H9 (cell line): ENCODE results near the gene AP5M1. TPM values are rescaled to one million over a fixed set of nuclear protein-coding genes. Genes with fewer than 3 reads are reported as not detected.

Experiments
- DNase-seq: peaks from one replicate; pipeline ENCODE4 v3.0.0-alpha.2; 2017
- H2AFZ ChIP-seq: one replicate; pipeline ENCODE4 v1.6.1; 2013; ENCODE audit warnings: mild to moderate bottlenecking, low read length, control low read depth, moderate library complexity
- H2AK5ac ChIP-seq: 2 replicates; pipeline ENCODE4 v1.6.1; 2013; ENCODE audit warnings: low read length, control low read depth, mixed read lengths; ENCODE audit not compliant: insufficient read length
- H2BK120ac ChIP-seq: one replicate; pipeline ENCODE4 v1.6.1; 2013; ENCODE audit warnings: low read depth, mild to moderate bottlenecking, low read length, control low read depth, inconsistent platforms; ENCODE audit not compliant: poor library complexity, severe bottlenecking
- H2BK12ac ChIP-seq: 2 replicates; pipeline ENCODE4 v1.6.1; 2013; ENCODE audit warnings: low read length, control low read depth, mixed read lengths, low read depth; ENCODE audit not compliant: insufficient read length
- H2BK15ac ChIP-seq: 2 replicates; pipeline ENCODE4 v1.6.1; 2013; ENCODE audit warnings: low read depth, low read length, control low read depth
- H2BK20ac ChIP-seq: one replicate; pipeline ENCODE4 v1.6.1; 2013; ENCODE audit warnings: low read depth, mild to moderate bottlenecking, low read length, control low read depth, inconsistent platforms; ENCODE audit not compliant: poor library complexity, severe bottlenecking
- H2BK5ac ChIP-seq: 2 replicates; pipeline ENCODE4 v1.6.1; 2013; ENCODE audit warnings: low read length, control low read depth, mixed read lengths; ENCODE audit not compliant: insufficient read length
- H3K14ac ChIP-seq: 2 replicates; pipeline ENCODE4 v1.6.1; 2013; ENCODE audit warnings: low read length, control low read depth; ENCODE audit not compliant: insufficient read depth
- H3K18ac ChIP-seq: 2 replicates; pipeline ENCODE4 v1.6.1; 2013; ENCODE audit warnings: low read depth, mild to moderate bottlenecking, mixed read lengths, low read length, control low read depth; ENCODE audit not compliant: insufficient read length
- H3K23ac ChIP-seq: 2 replicates; pipeline ENCODE4 v1.6.1; 2013; ENCODE audit warnings: low read length, control low read depth, mixed read lengths, low read depth; ENCODE audit not compliant: insufficient read length
- H3K23me2 ChIP-seq: 2 replicates; pipeline ENCODE4 v1.6.1; 2013; ENCODE audit warnings: low read depth, mild to moderate bottlenecking, mixed read lengths, low read length, control low read depth; ENCODE audit not compliant: insufficient read length, poor library complexity, severe bottlenecking
- H3K27ac ChIP-seq: 2 replicates; pipeline ENCODE4 v1.5.1; 2013; ENCODE audit warnings: low read length, control low read depth, mixed read lengths, low read depth; ENCODE audit not compliant: insufficient read length
- H3K27me3 ChIP-seq: 2 replicates; pipeline ENCODE4 v1.6.1; 2013; ENCODE audit warnings: low read length, control low read depth, inconsistent platforms; ENCODE audit not compliant: insufficient read depth
- H3K4ac ChIP-seq: 2 replicates; pipeline ENCODE4 v1.6.1; 2013; ENCODE audit warnings: low read depth, mild to moderate bottlenecking, control low read depth, inconsistent platforms, low read length, moderate library complexity
- H3K4me1 ChIP-seq: 2 replicates; pipeline ENCODE4 v1.6.1; 2013; ENCODE audit warnings: low read length, control low read depth, inconsistent platforms; ENCODE audit not compliant: insufficient read depth
- H3K4me2 ChIP-seq: 2 replicates; pipeline ENCODE4 v1.6.1; 2013; ENCODE audit warnings: low read length, control low read depth, mixed read lengths; ENCODE audit not compliant: insufficient read length, insufficient read depth
- H3K56ac ChIP-seq: 2 replicates; pipeline ENCODE4 v1.6.1; 2013; ENCODE audit warnings: low read depth, mild to moderate bottlenecking, mixed read lengths, low read length, control low read depth; ENCODE audit not compliant: insufficient read length
- H3K79me1 ChIP-seq: 2 replicates; pipeline ENCODE4 v1.6.1; 2013; ENCODE audit warnings: low read depth, mild to moderate bottlenecking, moderate library complexity, low read length, control low read depth, inconsistent platforms; ENCODE audit not compliant: insufficient read depth, poor library complexity, severe bottlenecking
- H3K79me2 ChIP-seq: 2 replicates; pipeline ENCODE4 v1.6.1; 2013; ENCODE audit warnings: low read length, control low read depth, inconsistent platforms; ENCODE audit not compliant: insufficient read depth
- H3K9ac ChIP-seq: 2 replicates; pipeline ENCODE4 v1.6.1; 2013; ENCODE audit warnings: low read length, control low read depth, mixed read lengths; ENCODE audit not compliant: insufficient read length; ENCODE audit errors: extremely low read depth
- H3K9me3 ChIP-seq: one replicate; pipeline ENCODE4 v1.6.1; 2013; ENCODE audit warnings: low read depth, low read length, inconsistent platforms; ENCODE audit not compliant: control insufficient read depth
- H3T11ph ChIP-seq: one replicate; pipeline ENCODE4 v1.6.1; 2013; ENCODE audit warnings: mild to moderate bottlenecking, low read length, control low read depth, inconsistent platforms
- H4K20me1 ChIP-seq: one replicate; pipeline ENCODE4 v1.6.1; 2013; ENCODE audit not compliant: control insufficient read depth, insufficient read length, insufficient read depth
- H4K5ac ChIP-seq: 2 replicates; pipeline ENCODE4 v1.6.1; 2013; ENCODE audit warnings: low read depth, mild to moderate bottlenecking, mixed read lengths, low read length, control low read depth; ENCODE audit not compliant: insufficient read length
- H4K8ac ChIP-seq: replicated peaks from 2 replicates; pipeline ENCODE4 v1.6.1; 2013; ENCODE audit warnings: low read length, control low read depth, mixed read lengths, low read depth; ENCODE audit not compliant: insufficient read length
- H4K91ac ChIP-seq: 2 replicates; pipeline ENCODE4 v1.6.1; 2013; ENCODE audit warnings: low read depth, mild to moderate bottlenecking, moderate library complexity, mixed read lengths, low read length, control low read depth; ENCODE audit not compliant: insufficient read length
- H3K27ac Mint-ChIP-seq, 3 experiments: 2 replicates in 2 of 3; 3 replicates in 1 of 3; pipeline ENCODE4 v1.8.0; 2020 to 2021; ENCODE audit warnings: mixed read lengths in 3 of 3, mild to moderate bottlenecking in 1 of 3, moderate library complexity in 1 of 3
- H3K27me3 Mint-ChIP-seq: 2 replicates; pipeline ENCODE4 v1.8.0; 2021; ENCODE audit warnings: low read depth, mild to moderate bottlenecking, moderate library complexity, mixed read lengths
- H3K36me3 Mint-ChIP-seq, 3 experiments: 2 replicates in 2 of 3; 3 replicates in 1 of 3; pipeline ENCODE4 v1.8.0; 2020 to 2021; ENCODE audit warnings: low read depth in 3 of 3, mixed read lengths in 3 of 3; ENCODE audit not compliant: insufficient read depth in 1 of 3
- H3K4me1 Mint-ChIP-seq, 2 experiments: 2 replicates each; pipeline ENCODE4 v1.8.0; 2020; ENCODE audit warnings: mixed read lengths in 2 of 2
- H3K4me3 Mint-ChIP-seq, 2 experiments: 2 replicates in 1 of 2; 3 replicates in 1 of 2; pipeline ENCODE4 v1.8.0; 2020 to 2021; ENCODE audit warnings: mild to moderate bottlenecking in 2 of 2, mixed read lengths in 2 of 2, moderate library complexity in 1 of 2
- H3K9me3 Mint-ChIP-seq, 2 experiments: 2 replicates in 1 of 2; 3 replicates in 1 of 2; pipeline ENCODE4 v1.8.0; 2020; ENCODE audit warnings: mild to moderate bottlenecking in 2 of 2, mixed read lengths in 2 of 2, moderate library complexity in 1 of 2
- CTCF ChIP-seq: fragments of 200-600 bp; sonication (generic); conservative IDR thresholded peaks from 3 replicates; pipeline ENCODE4 v1.8.0; 2021; ENCODE audit warnings: antibody characterized with exemption, mild to moderate bottlenecking
- WGBS: extraction: QIAGEN DNeasy Blood & Tissue Kit; methylation state at CpG from one replicate; pipeline ENCODE4 v1.1.7; 2013; ENCODE audit warnings: missing lambda C conversion rate, low lambda C conversion rate, mixed read lengths; ENCODE audit not compliant: insufficient read length; ENCODE audit errors: extremely low coverage; 5-methylcytosine and 5-hydroxymethylcytosine counted together
- total RNA-seq: library from RNA; stranded (reverse); gene quantifications from 2 replicates; pipeline ENCODE4 v1.2.1, GENCODE V29; 2021

Gene AP5M1
- total RNA-seq, 1 experiment from 2014 or later, result 42.6 TPM

GRCh38 chr14:57295239-57295638 lies 26.5 kb downstream of the AP5M1 start:
- H2BK12ac ChIP-seq, result no peak overlapping the region
- H2BK15ac ChIP-seq, result no peak overlapping the region
- Mint-ChIP-seq H3K4me1 (peaks cover 5 to 11% of the 10 kb centered on the region in 2 experiments; a peak in 2 of 4 replicates), H3K9me3 (no peaks in the 10 kb centered on the region), H3K4me3 (no peak overlapping the region), H3K36me3 (peaks cover 0 to 2% (median 0%) of the 10 kb centered on the region in 3 experiments; a peak in 1 of 7 replicates), H3K27me3 (no peaks in the 10 kb centered on the region), H3K27ac (no peak overlapping the region)
- H3K18ac ChIP-seq, result no peak overlapping the region
- no peaks in the 10 kb centered on the region; the same call in 1 of the 2 replicates for H3K4me1 ChIP-seq
- H3K56ac ChIP-seq, result no peak overlapping the region
- H2AFZ ChIP-seq, result no peak overlapping the region
- no peak for TF ChIP-seq CTCF
- H2AK5ac ChIP-seq, result no peak overlapping the region
- H3K79me1 ChIP-seq, result no peaks in the 10 kb centered on the region
- H2BK5ac ChIP-seq, result no peak overlapping the region
- no peaks in the 10 kb centered on the region for H3K23me2 ChIP-seq
- no peak for DNase-seq
- no peaks in the 10 kb centered on the region for H4K20me1 ChIP-seq
- no peak overlapping the region for H3K4me2 ChIP-seq
- H3K14ac ChIP-seq, result no peak overlapping the region
- no peak overlapping the region for H3K9ac ChIP-seq
- H3K79me2 ChIP-seq, result no peaks in the 10 kb centered on the region
- WGBS, result no CpG with 5 or more reads among the region's 1 CpG
- H2BK20ac ChIP-seq, result no peak overlapping the region
- H3K27ac ChIP-seq, result no peak overlapping the region
- no peak overlapping the region for H2BK120ac ChIP-seq
- no peak overlapping the region for H3K23ac ChIP-seq
- no peaks in the 10 kb centered on the region for H3K9me3 ChIP-seq
- no peaks in the 10 kb centered on the region for H3K27me3 ChIP-seq
- H4K91ac ChIP-seq, result no peak overlapping the region
- no peak overlapping the region for H4K5ac ChIP-seq
- H3K4ac ChIP-seq, result no peak overlapping the region
- no peak overlapping the region for H3T11ph ChIP-seq
- no peak overlapping the region for H4K8ac ChIP-seq
